ENCODE results near the gene SERINC4. TPM values are rescaled to one million over a fixed set of nuclear protein-coding genes. Genes with fewer than 3 reads are reported as not detected.
A peak's percentile ranks its signal among the peaks of the same experiment; 100 is the strongest.

SERINC4 gene
- total and polyA plus RNA-seq, 9 of the 15 experiments (the other 6 are each of a cell fraction or from before 2014, with no cell fraction given): 0.14 to 0.86 (median 0.18) TPM; not detected in 2

- TF ChIP-seq BACH1 (tag; IDR thresholded peaks at IDR 0.05): peak; percentile 41; the same call in 1 of the 2 replicates
- TF ChIP-seq, protein P1, sequence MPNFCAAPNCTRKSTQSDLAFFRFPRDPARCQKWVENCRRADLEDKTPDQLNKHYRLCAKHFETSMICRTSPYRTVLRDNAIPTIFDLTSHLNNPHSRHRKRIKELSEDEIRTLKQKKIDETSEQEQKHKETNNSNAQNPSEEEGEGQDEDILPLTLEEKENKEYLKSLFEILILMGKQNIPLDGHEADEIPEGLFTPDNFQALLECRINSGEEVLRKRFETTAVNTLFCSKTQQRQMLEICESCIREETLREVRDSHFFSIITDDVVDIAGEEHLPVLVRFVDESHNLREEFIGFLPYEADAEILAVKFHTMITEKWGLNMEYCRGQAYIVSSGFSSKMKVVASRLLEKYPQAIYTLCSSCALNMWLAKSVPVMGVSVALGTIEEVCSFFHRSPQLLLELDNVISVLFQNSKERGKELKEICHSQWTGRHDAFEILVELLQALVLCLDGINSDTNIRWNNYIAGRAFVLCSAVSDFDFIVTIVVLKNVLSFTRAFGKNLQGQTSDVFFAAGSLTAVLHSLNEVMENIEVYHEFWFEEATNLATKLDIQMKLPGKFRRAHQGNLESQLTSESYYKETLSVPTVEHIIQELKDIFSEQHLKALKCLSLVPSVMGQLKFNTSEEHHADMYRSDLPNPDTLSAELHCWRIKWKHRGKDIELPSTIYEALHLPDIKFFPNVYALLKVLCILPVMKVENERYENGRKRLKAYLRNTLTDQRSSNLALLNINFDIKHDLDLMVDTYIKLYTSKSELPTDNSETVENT (CRISPR knock-in tag; IDR thresholded peaks at IDR 0.05): peak; percentile 68; the same call in 1 of the 2 replicates
- TF ChIP-seq HDAC3 (IDR thresholded peaks at IDR 0.05; ENCODE audit: borderline replicate concordance, partially characterized antibody): peak; percentile 59
- no peak for TF ChIP-seq CREB5 (CRISPR knock-in tag; IDR thresholded peaks at IDR 0.05)
- TF ChIP-seq, protein P2, sequence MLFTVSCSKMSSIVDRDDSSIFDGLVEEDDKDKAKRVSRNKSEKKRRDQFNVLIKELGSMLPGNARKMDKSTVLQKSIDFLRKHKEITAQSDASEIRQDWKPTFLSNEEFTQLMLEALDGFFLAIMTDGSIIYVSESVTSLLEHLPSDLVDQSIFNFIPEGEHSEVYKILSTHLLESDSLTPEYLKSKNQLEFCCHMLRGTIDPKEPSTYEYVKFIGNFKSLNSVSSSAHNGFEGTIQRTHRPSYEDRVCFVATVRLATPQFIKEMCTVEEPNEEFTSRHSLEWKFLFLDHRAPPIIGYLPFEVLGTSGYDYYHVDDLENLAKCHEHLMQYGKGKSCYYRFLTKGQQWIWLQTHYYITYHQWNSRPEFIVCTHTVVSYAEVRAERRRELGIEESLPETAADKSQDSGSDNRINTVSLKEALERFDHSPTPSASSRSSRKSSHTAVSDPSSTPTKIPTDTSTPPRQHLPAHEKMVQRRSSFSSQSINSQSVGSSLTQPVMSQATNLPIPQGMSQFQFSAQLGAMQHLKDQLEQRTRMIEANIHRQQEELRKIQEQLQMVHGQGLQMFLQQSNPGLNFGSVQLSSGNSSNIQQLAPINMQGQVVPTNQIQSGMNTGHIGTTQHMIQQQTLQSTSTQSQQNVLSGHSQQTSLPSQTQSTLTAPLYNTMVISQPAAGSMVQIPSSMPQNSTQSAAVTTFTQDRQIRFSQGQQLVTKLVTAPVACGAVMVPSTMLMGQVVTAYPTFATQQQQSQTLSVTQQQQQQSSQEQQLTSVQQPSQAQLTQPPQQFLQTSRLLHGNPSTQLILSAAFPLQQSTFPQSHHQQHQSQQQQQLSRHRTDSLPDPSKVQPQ (CRISPR knock-in tag; IDR thresholded peaks at IDR 0.05; ENCODE audit: borderline replicate concordance): no peak
- peak; percentile 77 for TF ChIP-seq DACH1 (IDR thresholded peaks at IDR 0.05; ENCODE audit: partially characterized antibody)
- peak; percentile 42; the same call in 1 of the 2 replicates for TF ChIP-seq ZNF316 (IDR thresholded peaks at IDR 0.05)
- TF ChIP-seq, protein P3, sequence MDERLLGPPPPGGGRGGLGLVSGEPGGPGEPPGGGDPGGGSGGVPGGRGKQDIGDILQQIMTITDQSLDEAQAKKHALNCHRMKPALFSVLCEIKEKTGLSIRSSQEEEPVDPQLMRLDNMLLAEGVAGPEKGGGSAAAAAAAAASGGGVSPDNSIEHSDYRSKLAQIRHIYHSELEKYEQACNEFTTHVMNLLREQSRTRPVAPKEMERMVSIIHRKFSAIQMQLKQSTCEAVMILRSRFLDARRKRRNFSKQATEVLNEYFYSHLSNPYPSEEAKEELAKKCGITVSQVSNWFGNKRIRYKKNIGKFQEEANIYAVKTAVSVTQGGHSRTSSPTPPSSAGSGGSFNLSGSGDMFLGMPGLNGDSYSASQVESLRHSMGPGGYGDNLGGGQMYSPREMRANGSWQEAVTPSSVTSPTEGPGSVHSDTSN (CRISPR knock-in tag; IDR thresholded peaks at IDR 0.05; ENCODE audit: low read depth): no peak
- TF ChIP-seq, protein P3 (tag; conservative IDR thresholded peaks at IDR 0.05; ENCODE audit: low read depth): no peak
- TF ChIP-seq DIDO1 (tag; IDR thresholded peaks at IDR 0.05; ENCODE audit: low read depth): no peak; the same call in 1 of the 2 replicates
- TF ChIP-seq ZNF124 (CRISPR knock-in tag; IDR thresholded peaks at IDR 0.05): no peak
- peak; percentile 93 for TF ChIP-seq POLR2B (IDR thresholded peaks at IDR 0.05; ENCODE audit: low read depth, partially characterized antibody)
- peak; percentile 9; the same call in 1 of the 2 replicates for TF ChIP-seq IRF9 (tag; IDR thresholded peaks at IDR 0.05)
- no peak for TF ChIP-seq NUFIP1 (IDR thresholded peaks at IDR 0.05; ENCODE audit: partially characterized antibody)
- TF ChIP-seq, protein P4, sequence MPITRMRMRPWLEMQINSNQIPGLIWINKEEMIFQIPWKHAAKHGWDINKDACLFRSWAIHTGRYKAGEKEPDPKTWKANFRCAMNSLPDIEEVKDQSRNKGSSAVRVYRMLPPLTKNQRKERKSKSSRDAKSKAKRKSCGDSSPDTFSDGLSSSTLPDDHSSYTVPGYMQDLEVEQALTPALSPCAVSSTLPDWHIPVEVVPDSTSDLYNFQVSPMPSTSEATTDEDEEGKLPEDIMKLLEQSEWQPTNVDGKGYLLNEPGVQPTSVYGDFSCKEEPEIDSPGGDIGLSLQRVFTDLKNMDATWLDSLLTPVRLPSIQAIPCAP (CRISPR knock-in tag; IDR thresholded peaks at IDR 0.05; ENCODE audit: borderline replicate concordance): no peak
These were observed 24.6 kb upstream of the SERINC4 start, which contains the start of gene MFAP1 (continued) for GRCh38 chr15:43824302-43825246.
